ENCODE measurements around the gene PDZRN3.

PDZRN3 gene

DNA sequence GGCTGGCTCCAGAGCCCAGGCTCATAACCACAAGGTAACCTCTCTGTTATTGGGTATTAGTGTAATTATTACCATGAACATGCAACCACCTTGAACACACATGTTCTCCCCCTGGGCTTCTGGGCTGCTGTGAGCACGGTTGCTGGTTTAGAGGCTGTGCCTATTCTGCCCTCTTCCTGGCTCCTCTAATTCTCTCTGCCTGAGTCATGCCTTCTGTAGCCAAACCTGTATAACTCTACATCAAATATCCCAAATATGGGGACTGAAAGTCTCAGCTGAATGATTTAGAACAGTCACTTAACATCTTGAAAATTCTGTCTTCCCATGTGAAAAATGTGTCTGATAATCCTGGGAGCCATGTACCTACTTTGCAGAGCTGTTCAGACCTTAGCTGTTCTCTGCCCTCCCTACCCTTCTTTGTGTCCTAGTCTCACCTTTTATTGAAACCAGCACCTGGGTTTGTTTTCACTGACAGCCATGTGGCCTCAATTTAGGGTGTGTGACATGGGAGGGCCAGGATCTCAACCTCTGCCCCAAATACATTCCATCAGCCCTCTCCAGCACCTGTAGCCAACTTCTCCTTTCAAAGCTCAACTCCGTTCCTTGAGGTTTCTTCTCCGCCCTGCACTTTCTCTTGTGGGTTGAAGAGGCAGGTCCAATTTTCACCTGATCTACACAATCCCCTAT, 60.7 kb downstream of the PDZRN3 start:
- Histone ChIP-seq H3K4me3 (ENCODE audit: low read depth in 1 of 2, low read length in 2 of 2) (no peak overlapping the region), H3K27me3 (ENCODE audit: control insufficient read depth in 1 of 2, insufficient read depth in 2 of 2, low read length in 2 of 2) (no peaks in the 10 kb centered on the region), H3K9me3 (ENCODE audit: control insufficient read depth in 1 of 2, low read length in 2 of 2) (no peaks in the 10 kb centered on the region), H3K4me1 (ENCODE audit: control insufficient read depth in 1 of 2, insufficient read depth in 2 of 2, low read length in 2 of 2) (peaks cover 8 to 15% of the 10 kb centered on the region in 2 donors), H3K27ac (ENCODE audit: low read depth, low read length) (no peak overlapping the region), H3K9ac (ENCODE audit: low read depth in 1 of 2, low read length in 2 of 2) (no peak overlapping the region), H3K36me3 (ENCODE audit: control insufficient read depth in 1 of 2, insufficient read depth in 2 of 2, low read length in 2 of 2) (no peaks in the 10 kb centered on the region)

DNA sequence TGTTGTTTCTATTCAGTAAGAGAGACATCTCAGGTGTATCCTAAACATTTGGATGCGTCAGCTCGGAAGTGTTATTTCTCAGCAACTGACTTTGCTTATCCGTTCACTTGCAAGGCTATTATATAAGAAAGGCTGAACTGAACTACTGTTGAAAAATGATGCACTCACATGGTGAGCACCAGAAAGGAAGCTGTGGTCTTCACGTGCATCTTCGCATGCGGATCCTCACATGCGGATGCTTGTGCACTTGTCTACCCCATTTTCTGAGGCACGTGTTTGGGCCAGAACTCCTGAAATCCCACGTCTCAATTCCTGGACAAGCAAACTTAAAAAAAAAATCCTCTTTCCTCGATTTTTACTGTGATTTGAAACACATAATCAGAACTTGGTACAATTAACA, 63.2 kb downstream of the PDZRN3 start:
- H3K4me1 ChIP-seq (ENCODE audit: control insufficient read depth in 1 of 2, insufficient read depth in 2 of 2, low read length in 2 of 2), result peaks cover 12 to 13% of the 10 kb centered on the region in 2 donors
- no peak overlapping the region for H3K4me3 ChIP-seq (ENCODE audit: low read depth in 1 of 2, low read length in 2 of 2)
- H3K9ac ChIP-seq (ENCODE audit: low read depth in 1 of 2, low read length in 2 of 2), result no peak overlapping the region
- no peaks in the 10 kb centered on the region for H3K27me3 ChIP-seq (ENCODE audit: control insufficient read depth in 1 of 2, insufficient read depth in 2 of 2, low read length in 2 of 2)
- no peak overlapping the region for H3K27ac ChIP-seq (ENCODE audit: low read depth, low read length)
- no peaks in the 10 kb centered on the region for H3K9me3 ChIP-seq (ENCODE audit: control insufficient read depth in 1 of 2, low read length in 2 of 2)
- H3K36me3 ChIP-seq (ENCODE audit: control insufficient read depth in 1 of 2, insufficient read depth in 2 of 2, low read length in 2 of 2), result no peaks in the 10 kb centered on the region

DNA sequence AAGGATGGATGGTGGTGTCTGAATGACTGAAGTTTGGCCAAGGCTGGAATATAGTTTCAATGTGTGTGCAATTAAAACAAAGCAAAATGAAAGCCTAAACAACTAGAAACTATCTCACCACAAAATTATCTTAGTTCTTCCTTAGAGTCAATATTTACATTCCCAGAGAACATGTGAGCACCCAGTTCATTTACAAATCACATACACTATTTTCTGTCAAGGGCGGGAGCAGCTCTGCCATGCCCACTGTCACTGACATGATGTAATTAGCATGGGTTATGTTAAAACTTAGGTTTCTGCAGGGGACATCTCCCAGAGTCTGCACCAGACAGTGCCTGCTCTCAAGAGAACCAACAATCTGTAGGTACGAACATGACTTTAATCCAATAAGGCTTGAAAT, 65.0 kb downstream of the PDZRN3 start:
- Histone ChIP-seq H3K36me3 (ENCODE audit: control insufficient read depth in 1 of 2, insufficient read depth in 2 of 2, low read length in 2 of 2) (no peaks in the 10 kb centered on the region), H3K4me1 (ENCODE audit: control insufficient read depth in 1 of 2, insufficient read depth in 2 of 2, low read length in 2 of 2) (peaks cover 14 to 21% of the 10 kb centered on the region in 2 donors), H3K4me3 (ENCODE audit: low read depth in 1 of 2, low read length in 2 of 2) (no peak overlapping the region), H3K9me3 (ENCODE audit: control insufficient read depth in 1 of 2, low read length in 2 of 2) (no peaks in the 10 kb centered on the region), H3K27me3 (ENCODE audit: control insufficient read depth in 1 of 2, insufficient read depth in 2 of 2, low read length in 2 of 2) (no peaks in the 10 kb centered on the region), H3K9ac (ENCODE audit: low read depth in 1 of 2, low read length in 2 of 2) (no peak overlapping the region), H3K27ac (ENCODE audit: low read depth, low read length) (no peak overlapping the region)

DNA sequence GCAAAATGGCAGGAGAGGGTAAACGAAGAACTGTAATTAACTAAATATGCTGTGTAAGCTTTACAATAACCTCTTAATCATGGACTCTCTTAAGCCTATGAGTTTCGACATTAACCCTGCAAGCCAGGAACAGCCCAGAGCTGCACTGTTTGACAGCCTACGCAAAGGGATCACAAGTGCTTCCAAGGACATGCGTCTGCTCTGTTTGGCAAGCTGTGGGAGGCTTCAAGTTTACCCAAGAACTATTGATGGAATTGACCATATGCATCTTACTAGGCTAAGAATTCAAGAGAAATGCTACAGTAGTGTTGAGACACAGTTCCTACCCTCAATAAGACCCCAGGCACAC, 66.0 kb downstream of the PDZRN3 start:
- no peak overlapping the region for H3K27ac ChIP-seq (ENCODE audit: low read depth, low read length)
- H3K9me3 ChIP-seq (ENCODE audit: control insufficient read depth in 1 of 2, low read length in 2 of 2), result no peaks in the 10 kb centered on the region
- H3K27me3 ChIP-seq (ENCODE audit: control insufficient read depth in 1 of 2, insufficient read depth in 2 of 2, low read length in 2 of 2), result no peaks in the 10 kb centered on the region
- H3K36me3 ChIP-seq (ENCODE audit: control insufficient read depth in 1 of 2, insufficient read depth in 2 of 2, low read length in 2 of 2), result no peaks in the 10 kb centered on the region
- no peak overlapping the region for H3K9ac ChIP-seq (ENCODE audit: low read depth in 1 of 2, low read length in 2 of 2)
- no peak overlapping the region for H3K4me3 ChIP-seq (ENCODE audit: low read depth in 1 of 2, low read length in 2 of 2)
- peaks cover 14 to 21% of the 10 kb centered on the region in 2 donors for H3K4me1 ChIP-seq (ENCODE audit: control insufficient read depth in 1 of 2, insufficient read depth in 2 of 2, low read length in 2 of 2)

DNA sequence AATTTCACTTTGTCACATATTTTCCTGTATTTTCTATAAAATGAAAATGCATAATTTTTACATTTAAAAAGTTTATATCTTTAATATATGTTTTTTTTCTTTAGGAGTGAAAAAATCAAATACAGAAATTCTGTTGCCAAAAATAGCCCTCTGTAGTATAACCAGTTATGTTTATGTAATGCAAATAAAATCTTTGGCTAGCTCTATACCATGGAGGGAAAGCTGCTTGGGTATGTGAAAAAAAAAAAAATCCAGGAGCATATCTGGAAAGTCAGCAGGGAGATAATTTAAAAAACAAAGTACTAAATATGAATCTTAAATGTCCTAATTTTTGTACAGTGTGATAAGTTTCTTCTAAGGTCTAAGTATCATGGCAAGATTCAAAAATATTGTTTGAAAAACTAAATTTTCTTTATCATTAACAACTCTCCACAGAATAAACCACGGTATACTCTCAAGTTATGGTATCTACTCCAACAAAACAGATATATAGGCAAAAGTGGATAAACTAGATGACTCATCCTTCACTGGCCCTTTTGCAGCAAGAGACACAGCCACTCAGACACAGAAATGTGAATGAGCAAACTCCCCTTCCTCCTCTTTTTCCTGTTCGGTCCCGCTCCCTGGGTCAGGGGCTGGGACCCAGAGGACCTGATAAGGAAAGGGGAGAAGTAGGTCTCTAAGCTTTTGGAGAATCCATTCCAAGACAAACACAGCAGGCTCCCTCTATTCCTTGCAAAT, 66.6 kb downstream of the PDZRN3 start:
- Histone ChIP-seq H3K9me3 (ENCODE audit: control insufficient read depth in 1 of 2, low read length in 2 of 2) (no peaks in the 10 kb centered on the region), H3K27ac (ENCODE audit: low read depth, low read length) (no peak overlapping the region), H3K4me1 (ENCODE audit: control insufficient read depth in 1 of 2, insufficient read depth in 2 of 2, low read length in 2 of 2) (peaks cover 14 to 21% of the 10 kb centered on the region in 2 donors), H3K27me3 (ENCODE audit: control insufficient read depth in 1 of 2, insufficient read depth in 2 of 2, low read length in 2 of 2) (no peaks in the 10 kb centered on the region), H3K9ac (ENCODE audit: low read depth in 1 of 2, low read length in 2 of 2) (no peak overlapping the region), H3K36me3 (ENCODE audit: control insufficient read depth in 1 of 2, insufficient read depth in 2 of 2, low read length in 2 of 2) (no peaks in the 10 kb centered on the region), H3K4me3 (ENCODE audit: low read depth in 1 of 2, low read length in 2 of 2) (no peak overlapping the region)

DNA sequence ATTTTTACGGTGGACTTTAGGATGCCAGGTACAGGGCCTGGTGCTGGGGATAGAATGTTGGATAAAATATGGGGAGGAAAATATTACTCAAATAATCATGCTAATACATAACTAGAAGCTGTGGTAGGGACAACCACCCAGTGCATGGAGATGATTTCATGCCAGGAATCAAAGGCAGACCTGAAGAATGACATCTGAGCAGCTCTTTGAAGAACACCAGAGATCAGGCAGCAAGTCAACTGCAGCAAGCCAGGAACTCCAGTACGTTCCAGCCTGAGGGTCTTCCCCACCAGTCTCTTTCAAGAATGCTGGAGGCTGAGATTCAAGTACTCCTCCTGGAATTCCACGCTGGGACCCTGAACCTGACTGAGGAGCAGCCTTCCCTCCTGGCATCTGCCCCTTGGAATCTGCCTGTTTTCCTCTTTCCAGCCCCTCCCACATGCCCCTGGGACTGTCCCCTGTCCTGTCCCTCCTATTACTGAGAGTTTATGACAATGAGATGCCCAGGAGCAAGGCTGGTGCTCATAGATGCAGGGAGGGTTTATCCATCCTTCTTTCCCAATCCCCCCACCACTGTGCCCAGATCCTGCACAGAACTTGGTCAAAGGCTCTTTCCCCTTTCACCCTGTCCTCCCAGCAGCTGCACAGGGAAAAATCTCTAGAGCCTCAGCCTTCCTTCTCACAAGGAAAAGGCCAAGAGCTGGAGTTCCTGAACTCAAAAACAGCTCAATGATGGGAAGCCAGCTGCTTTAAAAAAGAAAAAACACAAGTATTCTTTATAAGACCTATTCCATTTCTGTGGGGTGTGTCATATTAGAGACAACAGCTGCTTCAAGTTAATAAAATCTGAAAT, 68.0 kb downstream of the PDZRN3 start:
- H3K36me3 ChIP-seq (ENCODE audit: control insufficient read depth in 1 of 2, insufficient read depth in 2 of 2, low read length in 2 of 2), result no peaks in the 10 kb centered on the region
- H3K4me1 ChIP-seq (ENCODE audit: control insufficient read depth in 1 of 2, insufficient read depth in 2 of 2, low read length in 2 of 2), result peaks cover 14 to 26% of the 10 kb centered on the region in 2 donors
- no peaks in the 10 kb centered on the region for H3K9me3 ChIP-seq (ENCODE audit: control insufficient read depth in 1 of 2, low read length in 2 of 2)
- no peak overlapping the region for H3K9ac ChIP-seq (ENCODE audit: low read depth in 1 of 2, low read length in 2 of 2)
- H3K27ac ChIP-seq (ENCODE audit: low read depth, low read length), result no peak overlapping the region
- H3K4me3 ChIP-seq (ENCODE audit: low read depth in 1 of 2, low read length in 2 of 2), result no peak overlapping the region
- no peaks in the 10 kb centered on the region for H3K27me3 ChIP-seq (ENCODE audit: control insufficient read depth in 1 of 2, insufficient read depth in 2 of 2, low read length in 2 of 2)

DNA sequence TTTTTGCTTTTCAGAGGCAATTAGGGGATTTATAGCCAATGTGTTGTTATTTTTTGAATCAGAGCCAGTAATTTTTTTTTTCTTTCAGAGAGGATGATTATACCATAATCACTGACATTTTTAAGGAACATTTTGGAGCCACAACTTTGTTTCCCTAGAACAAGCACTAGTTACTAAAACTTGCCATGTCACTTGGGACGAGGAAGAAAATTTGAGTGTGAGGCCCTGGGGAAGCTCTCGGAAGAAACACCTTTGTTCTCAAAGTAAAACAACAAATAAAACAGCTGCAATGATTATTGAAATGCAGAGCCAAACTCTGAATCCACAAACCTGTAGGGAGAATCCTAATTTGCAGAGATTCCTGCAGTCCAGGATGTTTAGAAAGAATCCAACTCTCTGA, 69.7 kb downstream of the PDZRN3 start:
- Histone ChIP-seq H3K4me1 (ENCODE audit: control insufficient read depth in 1 of 2, insufficient read depth in 2 of 2, low read length in 2 of 2) (peaks cover 16 to 31% of the 10 kb centered on the region in 2 donors), H3K27ac (ENCODE audit: low read depth, low read length) (no peak overlapping the region), H3K9ac (ENCODE audit: low read depth in 1 of 2, low read length in 2 of 2) (no peak overlapping the region), H3K4me3 (ENCODE audit: low read depth in 1 of 2, low read length in 2 of 2) (no peak overlapping the region), H3K27me3 (ENCODE audit: control insufficient read depth in 1 of 2, insufficient read depth in 2 of 2, low read length in 2 of 2) (no peaks in the 10 kb centered on the region), H3K9me3 (ENCODE audit: control insufficient read depth in 1 of 2, low read length in 2 of 2) (no peaks in the 10 kb centered on the region), H3K36me3 (ENCODE audit: control insufficient read depth in 1 of 2, insufficient read depth in 2 of 2, low read length in 2 of 2) (no peaks in the 10 kb centered on the region)

DNA sequence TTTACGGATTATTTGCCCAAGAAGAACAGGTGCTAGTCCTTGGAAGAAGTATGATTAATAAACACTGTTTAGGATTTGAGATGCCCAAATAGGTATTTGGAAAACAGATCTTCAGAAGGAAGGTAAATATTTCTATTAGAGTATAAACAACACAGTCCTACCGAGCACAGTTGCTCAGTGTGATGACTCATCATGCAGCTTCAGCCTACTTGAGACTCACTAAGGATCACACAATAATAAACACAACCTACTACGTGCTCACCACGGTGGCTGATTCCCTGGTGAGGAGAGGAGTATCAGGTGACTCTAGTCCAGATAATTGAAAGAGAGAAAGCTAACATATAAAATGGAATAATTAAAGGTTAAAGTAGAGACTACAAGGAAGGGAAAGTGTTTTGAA, 72.0 kb downstream of the PDZRN3 start:
- Histone ChIP-seq H3K9me3 (ENCODE audit: control insufficient read depth in 1 of 2, low read length in 2 of 2) (no peaks in the 10 kb centered on the region), H3K9ac (ENCODE audit: low read depth in 1 of 2, low read length in 2 of 2) (no peak overlapping the region), H3K27me3 (ENCODE audit: control insufficient read depth in 1 of 2, insufficient read depth in 2 of 2, low read length in 2 of 2) (no peaks in the 10 kb centered on the region), H3K36me3 (ENCODE audit: control insufficient read depth in 1 of 2, insufficient read depth in 2 of 2, low read length in 2 of 2) (no peaks in the 10 kb centered on the region), H3K4me1 (ENCODE audit: control insufficient read depth in 1 of 2, insufficient read depth in 2 of 2, low read length in 2 of 2) (peaks cover 23 to 48% of the 10 kb centered on the region in 2 donors), H3K4me3 (ENCODE audit: low read depth in 1 of 2, low read length in 2 of 2) (no peak overlapping the region), H3K27ac (ENCODE audit: low read depth, low read length) (no peak overlapping the region)

DNA sequence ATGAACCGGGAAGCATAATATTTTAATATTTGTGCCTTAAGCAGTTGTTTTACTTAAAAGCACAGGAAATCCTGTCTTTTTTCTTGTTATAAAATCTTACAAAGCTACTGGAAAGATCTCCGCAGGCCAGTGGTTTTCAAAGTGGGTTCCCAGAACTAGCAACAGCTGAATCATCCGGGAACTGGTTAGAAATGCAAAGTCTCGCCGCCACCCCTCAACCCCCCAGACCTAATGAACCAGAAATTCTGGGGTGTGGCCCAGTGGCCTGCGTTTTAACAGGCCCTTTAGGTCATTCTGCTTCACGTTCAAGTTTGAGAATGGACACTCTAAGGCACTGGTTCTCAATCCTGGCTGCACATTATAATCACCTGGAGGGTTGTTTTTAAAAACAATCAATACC, 74.7 kb downstream of the PDZRN3 start:
- no peaks in the 10 kb centered on the region for H3K36me3 ChIP-seq (ENCODE audit: control insufficient read depth in 1 of 2, insufficient read depth in 2 of 2, low read length in 2 of 2)
- no peak overlapping the region for H3K9ac ChIP-seq (ENCODE audit: low read depth in 1 of 2, low read length in 2 of 2)
- H3K27ac ChIP-seq (ENCODE audit: low read depth, low read length), result no peak overlapping the region
- no peaks in the 10 kb centered on the region for H3K9me3 ChIP-seq (ENCODE audit: control insufficient read depth in 1 of 2, low read length in 2 of 2)
- no peaks in the 10 kb centered on the region for H3K27me3 ChIP-seq (ENCODE audit: control insufficient read depth in 1 of 2, insufficient read depth in 2 of 2, low read length in 2 of 2)
- H3K4me1 ChIP-seq (ENCODE audit: control insufficient read depth in 1 of 2, insufficient read depth in 2 of 2, low read length in 2 of 2), result peaks cover 24 to 46% of the 10 kb centered on the region in 2 donors
- no peak overlapping the region for H3K4me3 ChIP-seq (ENCODE audit: low read depth in 1 of 2, low read length in 2 of 2)

DNA sequence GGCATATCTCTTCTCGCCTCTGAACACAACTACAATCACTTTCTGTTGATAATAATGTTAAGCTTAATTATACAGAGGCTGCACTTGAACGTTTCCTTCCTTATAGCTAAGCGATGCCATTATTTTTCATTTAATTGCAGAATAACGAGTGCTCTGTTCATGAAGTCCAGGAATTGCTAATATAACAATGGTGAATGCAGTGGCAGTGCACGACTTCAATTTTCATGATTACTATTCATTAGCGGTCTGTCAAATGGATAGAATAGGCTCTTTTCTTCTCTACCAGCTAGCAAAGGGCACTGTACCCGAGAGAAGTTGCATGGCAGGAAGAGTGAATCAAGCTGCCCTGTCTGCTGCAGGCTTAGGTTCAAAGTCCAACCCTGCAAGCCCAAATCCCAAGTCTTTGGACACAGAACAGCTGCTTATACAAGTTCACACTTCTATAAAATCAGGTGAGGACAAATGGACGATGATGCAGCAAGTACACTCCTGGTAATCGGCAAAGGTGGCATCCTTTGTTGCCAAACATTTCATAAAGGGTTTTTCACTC, 75.6 kb downstream of the PDZRN3 start:
- Histone ChIP-seq H3K9me3 (ENCODE audit: control insufficient read depth in 1 of 2, low read length in 2 of 2) (no peaks in the 10 kb centered on the region), H3K27ac (ENCODE audit: low read depth, low read length) (no peak overlapping the region), H3K4me1 (ENCODE audit: control insufficient read depth in 1 of 2, insufficient read depth in 2 of 2, low read length in 2 of 2) (peaks cover 24 to 44% of the 10 kb centered on the region in 2 donors), H3K27me3 (ENCODE audit: control insufficient read depth in 1 of 2, insufficient read depth in 2 of 2, low read length in 2 of 2) (no peaks in the 10 kb centered on the region), H3K4me3 (ENCODE audit: low read depth in 1 of 2, low read length in 2 of 2) (peak overlapping the region; percentile 7 to 45), H3K9ac (ENCODE audit: low read depth in 1 of 2, low read length in 2 of 2) (no peak overlapping the region), H3K36me3 (ENCODE audit: control insufficient read depth in 1 of 2, insufficient read depth in 2 of 2, low read length in 2 of 2) (no peaks in the 10 kb centered on the region)

Measured in duodenal mucosa (tissue), 2 donors.